ENCODE data around the gene EIPR1. TPM values are rescaled to one million over a fixed set of nuclear protein-coding genes. Genes with fewer than 3 reads are reported as not detected.

The EIPR1 gene
- total and polyA plus RNA-seq, 10 of the 15 experiments (the other 5 are each of a cell fraction or from before 2014, with no cell fraction given) = 23.6 to 61.2 (median 42.2) TPM

DNA sequence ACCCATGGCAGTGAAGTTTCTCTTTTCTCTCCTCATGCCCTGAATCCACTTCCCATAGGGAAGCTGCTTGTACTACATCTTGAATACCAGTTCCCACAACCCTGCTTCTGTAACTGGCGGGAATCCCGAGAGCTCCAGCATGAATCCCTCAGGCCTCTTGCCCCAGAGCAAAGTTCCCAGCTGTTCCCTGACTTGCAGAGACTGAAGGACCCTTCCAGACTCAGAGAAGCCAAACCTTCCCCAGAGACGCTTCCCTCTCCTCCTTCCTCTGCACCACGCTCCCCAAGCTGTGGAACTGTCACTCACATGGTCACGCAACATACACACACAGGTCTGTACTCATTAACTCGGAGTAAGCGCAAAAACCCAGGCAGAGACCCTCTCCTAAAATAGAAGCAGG lies 28.3 kb upstream of the EIPR1 start:
- FAIRE-seq = no peak
- DNase-seq (ENCODE audit: low read depth, low spot score) = no peak
- Histone ChIP-seq H3K79me2 (ENCODE audit: control insufficient read depth, insufficient read depth, low read length) (peaks cover 5% of the 10 kb centered on the region), H2AFZ (ENCODE audit: control insufficient read depth, low read depth, low read length) (no peak overlapping the region), H3K9me3 (replicated peaks; ENCODE audit: control insufficient read depth, insufficient read depth, low read length) (no peaks in the 10 kb centered on the region; the same call in 2 of the 3 replicates), H3K4me2 (ENCODE audit: control insufficient read depth, insufficient read depth) (no peak overlapping the region), H3K4me1 (ENCODE audit: control insufficient read depth, insufficient read depth, low read length) (peaks cover 18% of the 10 kb centered on the region), H4K20me1 (ENCODE audit: control insufficient read depth, insufficient read depth) (no peaks in the 10 kb centered on the region), H3K36me3 (ENCODE audit: control insufficient read depth in 2 of 2, insufficient read depth in 2 of 2, low read length in 1 of 2) (peaks cover 4 to 9% of the 10 kb centered on the region in 2 experiments), H3K9ac (ENCODE audit: control insufficient read depth, insufficient read depth, low read length) (no peak overlapping the region), H3K27me3 (replicated peaks in 1 of 2; ENCODE audit: control insufficient read depth in 2 of 2, insufficient read depth in 2 of 2, low read length in 1 of 2) (no peaks in the 10 kb centered on the region), H3K27ac (ENCODE audit: control insufficient read depth, insufficient read depth) (no peak overlapping the region), H3K4me3 (no peak overlapping the region)
- ChIA-PET SMC1A (ENCODE audit: uncharacterized antibody, unreplicated experiment) (interaction anchor here (0.6 to 1.7 kb wide), 5 partner anchors 15 to 36 kb away, joined by 3 to 4 read pairs (median 3); partner anchors contain the start of genes EIPR1 and TRAPPC12), CTCF (interaction anchor here (1.1 to 1.4 kb wide), 3 partner anchors 9 to 56 kb away, joined by 3 to 6 read pairs (median 3); no protein-coding TSS in a partner anchor), POLR2A (interaction anchor here (0.5 kb wide), 1 partner anchor 11 kb away, joined by 3 read pairs; no protein-coding TSS in a partner anchor), RAD21 (ENCODE audit: unreplicated experiment) (no interaction called here)
- 97% methylated on average over 6 of the region's 7 CpGs for WGBS (ENCODE audit: insufficient coverage, insufficient replicate concordance, low lambda C conversion rate, missing lambda C conversion rate)
- no peak for ATAC-seq
- no peak for TF ChIP-seq NFXL1 (IDR thresholded peaks at IDR 0.05; ENCODE audit: borderline replicate concordance)
- no peak for TF ChIP-seq IKZF1 (conservative IDR thresholded peaks at IDR 0.05)
- TF ChIP-seq CBX5 (IDR thresholded peaks at IDR 0.05; ENCODE audit: low read depth) = no peak
- TF ChIP-seq MXI1 (IDR thresholded peaks at IDR 0.05; ENCODE audit: low read depth, low read length) = no peak
- TF ChIP-seq CHD1 (IDR thresholded peaks at IDR 0.05; ENCODE audit: low read depth, low read length) = no peak
- TF ChIP-seq BACH1 (IDR thresholded peaks at IDR 0.05; ENCODE audit: borderline replicate concordance) = no peak
- intact Hi-C loops (cut with micrococcal nuclease; ENCODE audit: unreplicated experiment) = no loop called here
- BruUV-seq (replicated peaks) = no TSS peak
- in situ Hi-C loops (cut with MboI) = no loop called here

DNA sequence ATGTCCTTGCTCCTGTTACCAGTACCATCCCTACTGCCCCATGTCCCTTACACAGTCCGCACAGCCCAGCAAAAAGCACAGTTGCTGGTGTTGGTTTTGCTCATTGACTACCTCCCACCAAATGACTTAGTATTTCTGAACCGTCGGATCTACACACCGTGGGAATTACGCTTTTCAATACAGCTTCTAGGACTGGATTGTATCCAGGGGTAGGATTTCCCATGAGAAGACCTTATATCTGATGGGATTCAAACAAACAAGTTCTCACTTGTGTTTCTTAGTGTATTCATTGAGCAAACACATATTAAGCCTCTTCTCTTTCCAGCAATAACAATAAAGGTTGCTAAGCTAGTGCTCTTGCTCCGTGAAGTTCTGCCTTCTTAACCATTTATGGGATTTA lies 27.7 kb upstream of the EIPR1 start:
- Histone ChIP-seq H3K27ac (ENCODE audit: control insufficient read depth, insufficient read depth) (no peak overlapping the region), H3K36me3 (ENCODE audit: control insufficient read depth in 2 of 2, insufficient read depth in 2 of 2, low read length in 1 of 2) (peaks cover 6 to 9% of the 10 kb centered on the region in 2 experiments), H3K4me1 (ENCODE audit: control insufficient read depth, insufficient read depth, low read length) (peaks cover 18% of the 10 kb centered on the region), H4K20me1 (ENCODE audit: control insufficient read depth, insufficient read depth) (no peaks in the 10 kb centered on the region), H3K9ac (ENCODE audit: control insufficient read depth, insufficient read depth, low read length) (no peak overlapping the region), H3K9me3 (replicated peaks; ENCODE audit: control insufficient read depth, insufficient read depth, low read length) (no peaks in the 10 kb centered on the region; the same call in 2 of the 3 replicates), H3K79me2 (ENCODE audit: control insufficient read depth, insufficient read depth, low read length) (peaks cover 5% of the 10 kb centered on the region), H3K4me3 (no peak overlapping the region), H3K27me3 (replicated peaks in 1 of 2; ENCODE audit: control insufficient read depth in 2 of 2, insufficient read depth in 2 of 2, low read length in 1 of 2) (no peaks in the 10 kb centered on the region), H3K4me2 (ENCODE audit: control insufficient read depth, insufficient read depth) (no peak overlapping the region), H2AFZ (ENCODE audit: control insufficient read depth, low read depth, low read length) (no peak overlapping the region)
- intact Hi-C loops (cut with micrococcal nuclease; ENCODE audit: unreplicated experiment) (no loop called here), in situ Hi-C loops (cut with MboI) (no loop called here)
- WGBS (ENCODE audit: insufficient coverage, insufficient replicate concordance, low lambda C conversion rate, missing lambda C conversion rate) = 98% methylated on average over 6 of the region's 6 CpGs
- ATAC-seq (no peak), DNase-seq (ENCODE audit: low read depth, low spot score) (no peak), FAIRE-seq (no peak)
- ChIA-PET RAD21 (ENCODE audit: unreplicated experiment) (no interaction called here), CTCF (interaction anchor here (1.1 to 1.4 kb wide), 5 partner anchors 8 to 246 kb away, joined by 3 to 6 read pairs (median 3); no protein-coding TSS in a partner anchor), SMC1A (ENCODE audit: uncharacterized antibody, unreplicated experiment) (interaction anchor here (0.6 to 1.7 kb wide), 5 partner anchors 16 to 36 kb away, joined by 3 to 4 read pairs (median 3); partner anchors contain the start of genes EIPR1 and TRAPPC12), POLR2A (no interaction called here)
- BruUV-seq (replicated peaks) = no TSS peak
- TF ChIP-seq IKZF1 (conservative IDR thresholded peaks at IDR 0.05) = no peak
- no peak for TF ChIP-seq SREBF1 (IDR thresholded peaks at IDR 0.05; ENCODE audit: low read length)
- TF ChIP-seq SUPT20H (IDR thresholded peaks at IDR 0.05; ENCODE audit: borderline replicate concordance, control insufficient read depth, low read depth, low read length) = no peak
- no peak for TF ChIP-seq CHD1 (IDR thresholded peaks at IDR 0.05; ENCODE audit: low read depth, low read length)
- no peak for TF ChIP-seq NFIC (IDR thresholded peaks at IDR 0.05; ENCODE audit: low read depth, low read length)
- TF ChIP-seq HDAC2 (IDR thresholded peaks at IDR 0.05) = no peak
- no peak for TF ChIP-seq GATAD2B (conservative IDR thresholded peaks at IDR 0.05; ENCODE audit: low read depth)
- no peak for TF ChIP-seq ETV6 (conservative IDR thresholded peaks at IDR 0.05 in 1 of 2, IDR thresholded peaks at IDR 0.05 in 1 of 2; ENCODE audit: borderline replicate concordance in 1 of 2, low read depth in 1 of 2)
- no peak for TF ChIP-seq FOXK2 (IDR thresholded peaks at IDR 0.05)
- no peak for TF ChIP-seq CHD4 (IDR thresholded peaks at IDR 0.05)
- TF ChIP-seq NFYB (IDR thresholded peaks at IDR 0.05; ENCODE audit: insufficient read depth, low read depth, low read length) = no peak
